NCI-H446 treated with DMSO at 0.1 percent for 48 hours (cell line): Measurements from ENCODE around the gene ISG15.
"Not testable (repeated sequence)": the region's sequence is repeated elsewhere in the genome, so short reads cannot be mapped to it uniquely, and the experiment has no call there.

ENCODE experiments used
- DNase-seq: peaks from one replicate; lab custom pipeline; 2025; lab: John Stamatoyannopoulos, UW

ISG15 gene

GRCh38 chr1:1013922-1014648 is 788 bp downstream of the ISG15 start:
- no peak for DNase-seq

- no peak for DNase-seq
Observed at GRCh38 chr1:1014799-1015681, 1.7 kb downstream of the ISG15 start.

GRCh38 chr1:1017397-1018320 is 4.4 kb downstream of the ISG15 start:
- not testable (repeated sequence) for DNase-seq

- not testable (repeated sequence) for DNase-seq
Observed at GRCh38 chr1:1018321-1018685, 5.0 kb downstream of the ISG15 start.

GRCh38 chr1:1019122-1019999 is 6.1 kb downstream of the ISG15 start:
- DNase-seq: peak; percentile 70

- no peak for DNase-seq
Observed at GRCh38 chr1:1020000-1020404, 6.7 kb downstream of the ISG15 start, which contains the start of gene AGRN. TSS of gene AGRN (plus strand) at chr1:1020120. CDS start at chr1:1020173, 53 bp downstream.

GRCh38 chr1:1020415-1021009 is 7.2 kb downstream of the ISG15 start:
- DNase-seq: no peak

- DNase-seq: peak; percentile 49
Observed at GRCh38 chr1:1021010-1021919, 8.0 kb downstream of the ISG15 start.

GRCh38 chr1:1021920-1022259 is 8.6 kb downstream of the ISG15 start:
- DNase-seq: no peak

GRCh38 chr1:1022302-1023009 is 9.2 kb downstream of the ISG15 start:
- no peak for DNase-seq

- no peak for DNase-seq
Observed at GRCh38 chr1:1023700-1024099, 10.4 kb downstream of the ISG15 start.

- no peak for DNase-seq
Observed at GRCh38 chr1:1024149-1024770, 11.0 kb downstream of the ISG15 start.

- DNase-seq: no peak
Observed at GRCh38 chr1:1024771-1025699, 11.7 kb downstream of the ISG15 start.

- DNase-seq: no peak
Observed at GRCh38 chr1:1025730-1026129, 12.4 kb downstream of the ISG15 start.

GRCh38 chr1:1026599-1027413 is 13.5 kb downstream of the ISG15 start:
- no peak for DNase-seq

- no peak for DNase-seq
Observed at GRCh38 chr1:1027791-1028190, 14.5 kb downstream of the ISG15 start.
